AG04450 (cell line): ENCODE measurements around the gene TNFRSF4. TPM values are rescaled to one million over a fixed set of nuclear protein-coding genes. Genes with fewer than 3 reads are reported as not detected.

Experiments used
- CTCF ChIA-PET: fragments of 300-600, 350-600 bp; formaldehyde crosslinking; extraction: SDS; loops from one replicate; lab custom pipeline; 2022; ENCODE audit warnings: antibody characterized with exemption, inconsistent platforms; lab: Charles Lee
- POLR2A ChIA-PET: fragments of 350-600 bp; formaldehyde crosslinking; extraction: SDS; loops from one replicate; lab custom pipeline; 2021; ENCODE audit warnings: antibody characterized with exemption, inconsistent platforms; lab: Yijun Ruan, JAX
- DNase-seq: peaks from one replicate; pipeline ENCODE4 v3.0.0-alpha.2; 2011; ENCODE audit warnings: low read depth, low spot score
- H3K27ac ChIP-seq: one replicate; pipeline ENCODE4 v1.5.1; 2012; ENCODE audit warnings: low read depth, low read length, control low read depth
- H3K27me3 ChIP-seq: one replicate; pipeline ENCODE4 v1.6.0; 2012; ENCODE audit warnings: low read length; ENCODE audit not compliant: control insufficient read depth, insufficient read depth
- H3K4me3 ChIP-seq: 2 replicates; pipeline ENCODE4 v1.5.1; 2011; ENCODE audit warnings: mild to moderate bottlenecking, low read depth, low read length, control low read depth
- H3K9me3 ChIP-seq: 2 replicates; pipeline ENCODE4 v1.5.1; 2012; ENCODE audit warnings: low read length; ENCODE audit not compliant: control insufficient read depth, insufficient read depth
- polyA plus RNA-seq: library from polyadenylated mRNA; depleted of rRNA; stranded (reverse); fragments of >200 nt; gene quantifications from 2 replicates; pipeline ENCODE4 v1.2.3, GENCODE V29; 2011
- TF ChIP-seq, protein P1 (sequence below): IDR thresholded peaks from 2 replicates; pipeline ENCODE4 v1.5.1; 2011; ENCODE audit warnings: low read depth, low read length, control low read depth, inconsistent platforms

The TNFRSF4 gene
- polyA plus RNA-seq, 1 experiment, result 0.07 TPM

DNA sequence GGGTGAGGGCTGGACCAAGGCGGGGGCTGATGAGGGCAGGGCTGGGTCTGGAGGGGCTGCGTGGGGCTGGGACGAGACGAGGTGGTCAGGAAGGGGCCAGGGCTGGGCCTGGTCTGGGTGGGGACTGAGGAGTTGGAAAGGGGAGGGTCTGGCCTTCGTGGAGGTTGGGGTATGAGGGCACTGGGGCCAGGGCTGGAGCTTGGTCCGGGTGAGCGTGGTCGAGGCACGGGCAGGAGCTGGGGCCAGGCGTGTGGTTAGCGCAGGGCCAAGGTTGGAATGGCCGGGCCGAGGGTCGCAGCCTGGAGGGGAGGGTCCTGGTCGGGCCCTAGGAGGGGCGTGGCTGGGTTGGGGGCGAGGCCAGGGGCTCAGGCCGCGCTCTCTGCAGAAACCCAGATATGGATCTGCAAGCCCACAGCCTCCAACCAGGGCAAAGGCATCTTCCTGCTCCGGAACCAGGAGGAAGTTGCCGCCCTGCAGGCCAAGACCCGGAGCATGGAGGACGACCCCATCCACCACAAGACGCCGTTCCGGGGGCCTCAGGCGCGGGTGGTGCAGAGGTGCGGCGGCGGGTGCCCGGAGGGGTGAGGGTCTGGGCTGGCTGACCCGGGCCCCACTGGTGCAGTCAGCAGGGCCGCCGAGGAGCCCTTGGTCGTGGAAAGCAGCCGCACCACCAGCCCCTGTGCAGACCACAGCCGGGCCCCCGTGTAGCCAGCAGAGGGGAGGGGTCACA is 31.3 kb downstream of the TNFRSF4 start:
- TF ChIP-seq, protein P1, sequence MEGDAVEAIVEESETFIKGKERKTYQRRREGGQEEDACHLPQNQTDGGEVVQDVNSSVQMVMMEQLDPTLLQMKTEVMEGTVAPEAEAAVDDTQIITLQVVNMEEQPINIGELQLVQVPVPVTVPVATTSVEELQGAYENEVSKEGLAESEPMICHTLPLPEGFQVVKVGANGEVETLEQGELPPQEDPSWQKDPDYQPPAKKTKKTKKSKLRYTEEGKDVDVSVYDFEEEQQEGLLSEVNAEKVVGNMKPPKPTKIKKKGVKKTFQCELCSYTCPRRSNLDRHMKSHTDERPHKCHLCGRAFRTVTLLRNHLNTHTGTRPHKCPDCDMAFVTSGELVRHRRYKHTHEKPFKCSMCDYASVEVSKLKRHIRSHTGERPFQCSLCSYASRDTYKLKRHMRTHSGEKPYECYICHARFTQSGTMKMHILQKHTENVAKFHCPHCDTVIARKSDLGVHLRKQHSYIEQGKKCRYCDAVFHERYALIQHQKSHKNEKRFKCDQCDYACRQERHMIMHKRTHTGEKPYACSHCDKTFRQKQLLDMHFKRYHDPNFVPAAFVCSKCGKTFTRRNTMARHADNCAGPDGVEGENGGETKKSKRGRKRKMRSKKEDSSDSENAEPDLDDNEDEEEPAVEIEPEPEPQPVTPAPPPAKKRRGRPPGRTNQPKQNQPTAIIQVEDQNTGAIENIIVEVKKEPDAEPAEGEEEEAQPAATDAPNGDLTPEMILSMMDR, result no peak
- ChIA-PET POLR2A (no interaction called here), CTCF (no interaction called here)
- Histone ChIP-seq H3K4me3 (no peak overlapping the region), H3K9me3 (peaks cover 8% of the 10 kb centered on the region; the same call in 1 of the 2 replicates), H3K27ac (no peak overlapping the region), H3K27me3 (peaks cover 6% of the 10 kb centered on the region)
- DNase-seq, result no peak

GRCh38 chr1:1181938-1182410 is 32.0 kb downstream of the TNFRSF4 start:
- TF ChIP-seq, protein P1, result no peak
- H3K27me3 ChIP-seq, result peaks cover 12% of the 10 kb centered on the region
- CTCF ChIA-PET, result no interaction called here
- POLR2A ChIA-PET, result no interaction called here
- peaks cover 8% of the 10 kb centered on the region; the same call in 1 of the 2 replicates for H3K9me3 ChIP-seq
- no peak overlapping the region for H3K4me3 ChIP-seq
- DNase-seq, result no peak
- H3K27ac ChIP-seq, result no peak overlapping the region

GRCh38 chr1:1181129-1181937 is 32.6 kb downstream of the TNFRSF4 start:
- TF ChIP-seq, protein P1, result no peak
- ChIA-PET CTCF (no interaction called here), POLR2A (no interaction called here)
- Histone ChIP-seq H3K27me3 (peaks cover 17% of the 10 kb centered on the region), H3K9me3 (peaks cover 10% of the 10 kb centered on the region; the same call in 1 of the 2 replicates), H3K4me3 (no peak overlapping the region), H3K27ac (no peak overlapping the region)
- no peak for DNase-seq

- DNase-seq, result no peak
- Histone ChIP-seq H3K9me3 (peaks cover 16% of the 10 kb centered on the region), H3K27ac (no peak overlapping the region), H3K4me3 (no peak overlapping the region), H3K27me3 (peaks cover 28% of the 10 kb centered on the region)
- ChIA-PET CTCF (no interaction called here), POLR2A (interaction anchor here (0.8 kb wide), 1 partner anchor 195 kb away, joined by 3 read pairs; the partner anchor contains the start of gene AURKAIP1)
- TF ChIP-seq, protein P1, result no peak
These were observed 33.7 kb downstream of the TNFRSF4 start for GRCh38 chr1:1179983-1180861.
